Mammary epithelial cell (primary cell): Measurements from ENCODE around the gene OR1E2.

ENCODE experiments used
- EZH2 ChIP-seq: IDR thresholded peaks from 2 replicates; pipeline ENCODE4 v1.6.1; 2012; ENCODE audit warnings: low read length, inconsistent platforms, borderline replicate concordance
- TF ChIP-seq, protein P1 (sequence below), 2 donors: IDR thresholded peaks in 1 of 2; conservative IDR thresholded peaks in 1 of 2; 2 replicates each; pipeline ENCODE4 v1.5.1; 2011 to 2012; ENCODE audit warnings: inconsistent platforms in 2 of 2, low read length in 2 of 2, mild to moderate bottlenecking in 2 of 2, control low read depth in 1 of 2, low read depth in 1 of 2; ENCODE audit not compliant: insufficient read depth in 1 of 2; ENCODE audit errors: extremely low read depth in 1 of 2

DNA sequence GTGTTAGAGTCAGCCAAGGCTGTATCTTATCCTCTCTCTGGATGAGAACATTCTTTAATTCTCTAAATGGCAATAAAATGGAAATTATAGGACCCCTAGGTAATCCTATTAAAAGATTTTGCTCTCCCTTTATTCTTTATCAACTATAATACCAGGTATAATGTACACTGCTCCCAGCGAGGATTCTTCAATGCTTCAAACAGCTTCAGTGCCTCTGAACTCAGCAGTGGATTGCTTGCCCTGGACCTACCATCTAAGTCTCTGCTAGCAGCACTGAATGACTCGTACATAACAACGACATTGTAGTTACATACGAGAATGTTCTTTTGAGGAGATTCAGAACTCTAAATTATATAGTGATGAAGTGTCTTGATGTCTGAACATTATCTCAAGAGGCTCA is 43.9 kb downstream of the OR1E2 start:
- TF ChIP-seq, protein P1, sequence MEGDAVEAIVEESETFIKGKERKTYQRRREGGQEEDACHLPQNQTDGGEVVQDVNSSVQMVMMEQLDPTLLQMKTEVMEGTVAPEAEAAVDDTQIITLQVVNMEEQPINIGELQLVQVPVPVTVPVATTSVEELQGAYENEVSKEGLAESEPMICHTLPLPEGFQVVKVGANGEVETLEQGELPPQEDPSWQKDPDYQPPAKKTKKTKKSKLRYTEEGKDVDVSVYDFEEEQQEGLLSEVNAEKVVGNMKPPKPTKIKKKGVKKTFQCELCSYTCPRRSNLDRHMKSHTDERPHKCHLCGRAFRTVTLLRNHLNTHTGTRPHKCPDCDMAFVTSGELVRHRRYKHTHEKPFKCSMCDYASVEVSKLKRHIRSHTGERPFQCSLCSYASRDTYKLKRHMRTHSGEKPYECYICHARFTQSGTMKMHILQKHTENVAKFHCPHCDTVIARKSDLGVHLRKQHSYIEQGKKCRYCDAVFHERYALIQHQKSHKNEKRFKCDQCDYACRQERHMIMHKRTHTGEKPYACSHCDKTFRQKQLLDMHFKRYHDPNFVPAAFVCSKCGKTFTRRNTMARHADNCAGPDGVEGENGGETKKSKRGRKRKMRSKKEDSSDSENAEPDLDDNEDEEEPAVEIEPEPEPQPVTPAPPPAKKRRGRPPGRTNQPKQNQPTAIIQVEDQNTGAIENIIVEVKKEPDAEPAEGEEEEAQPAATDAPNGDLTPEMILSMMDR (conservative IDR thresholded peaks at IDR 0.05 in 1 of 2, IDR thresholded peaks at IDR 0.05 in 1 of 2; ENCODE audit: extremely low read depth in 1 of 2, insufficient read depth in 1 of 2, low read depth in 1 of 2, low read length in 2 of 2) = no peak
- TF ChIP-seq EZH2 = no peak
